LNCaP clone FGC (cell line): ENCODE results near the gene PPM1H.
"Not testable (repeated sequence)": the region's sequence is repeated elsewhere in the genome, so short reads cannot be mapped to it uniquely, and the experiment has no call there.

Experiments used
- DNase-seq: peaks from one replicate; pipeline ENCODE4 v3.0.0-alpha.2; 2011; ENCODE audit warnings: low read depth
- H3K4me3 ChIP-seq: 2 replicates; pipeline ENCODE4 v1.5.1; 2011; ENCODE audit warnings: mild to moderate bottlenecking, low read depth, low read length, control low read depth
- TF ChIP-seq, protein P1 (sequence below): IDR thresholded peaks from 2 replicates; pipeline ENCODE4 v1.5.1; 2012; ENCODE audit warnings: mild to moderate bottlenecking; ENCODE audit not compliant: control insufficient read depth, insufficient read depth; ENCODE audit errors: extremely low read depth

Gene PPM1H

DNA sequence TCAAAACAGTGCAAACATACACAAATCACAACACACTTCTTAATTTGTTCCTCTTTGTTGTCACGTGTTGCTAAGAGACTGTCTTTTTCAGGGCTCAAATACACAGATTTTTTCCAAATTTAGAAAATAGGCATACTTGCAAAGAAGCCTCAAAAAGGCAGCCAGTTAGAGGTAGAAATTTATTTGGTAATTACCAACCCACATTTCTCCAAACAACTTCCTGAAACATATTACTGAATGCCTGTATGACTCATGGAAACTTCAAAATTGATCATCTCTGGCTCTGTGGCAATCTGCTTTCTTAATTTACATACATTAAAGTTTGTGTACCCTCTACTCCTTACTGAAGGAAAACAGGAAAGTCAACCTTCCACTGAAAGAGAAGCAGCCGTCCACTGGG, 36.4 kb downstream of the PPM1H start:
- no peak for DNase-seq
- TF ChIP-seq, protein P1, sequence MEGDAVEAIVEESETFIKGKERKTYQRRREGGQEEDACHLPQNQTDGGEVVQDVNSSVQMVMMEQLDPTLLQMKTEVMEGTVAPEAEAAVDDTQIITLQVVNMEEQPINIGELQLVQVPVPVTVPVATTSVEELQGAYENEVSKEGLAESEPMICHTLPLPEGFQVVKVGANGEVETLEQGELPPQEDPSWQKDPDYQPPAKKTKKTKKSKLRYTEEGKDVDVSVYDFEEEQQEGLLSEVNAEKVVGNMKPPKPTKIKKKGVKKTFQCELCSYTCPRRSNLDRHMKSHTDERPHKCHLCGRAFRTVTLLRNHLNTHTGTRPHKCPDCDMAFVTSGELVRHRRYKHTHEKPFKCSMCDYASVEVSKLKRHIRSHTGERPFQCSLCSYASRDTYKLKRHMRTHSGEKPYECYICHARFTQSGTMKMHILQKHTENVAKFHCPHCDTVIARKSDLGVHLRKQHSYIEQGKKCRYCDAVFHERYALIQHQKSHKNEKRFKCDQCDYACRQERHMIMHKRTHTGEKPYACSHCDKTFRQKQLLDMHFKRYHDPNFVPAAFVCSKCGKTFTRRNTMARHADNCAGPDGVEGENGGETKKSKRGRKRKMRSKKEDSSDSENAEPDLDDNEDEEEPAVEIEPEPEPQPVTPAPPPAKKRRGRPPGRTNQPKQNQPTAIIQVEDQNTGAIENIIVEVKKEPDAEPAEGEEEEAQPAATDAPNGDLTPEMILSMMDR: no peak
- H3K4me3 ChIP-seq: no peak overlapping the region

- TF ChIP-seq, protein P1: no peak
- no peak overlapping the region for H3K4me3 ChIP-seq
- no peak for DNase-seq
Observed at GRCh38 chr12:62895351-62895877, 39.5 kb downstream of the PPM1H start.

- no peak overlapping the region for H3K4me3 ChIP-seq
- TF ChIP-seq, protein P1: no peak
- DNase-seq: no peak
Observed at GRCh38 chr12:62893276-62893675, 41.7 kb downstream of the PPM1H start.

GRCh38 chr12:62891805-62892549, 43.0 kb downstream of the PPM1H start:
- TF ChIP-seq, protein P1: no peak
- no peak for DNase-seq
- no peak overlapping the region for H3K4me3 ChIP-seq

DNA sequence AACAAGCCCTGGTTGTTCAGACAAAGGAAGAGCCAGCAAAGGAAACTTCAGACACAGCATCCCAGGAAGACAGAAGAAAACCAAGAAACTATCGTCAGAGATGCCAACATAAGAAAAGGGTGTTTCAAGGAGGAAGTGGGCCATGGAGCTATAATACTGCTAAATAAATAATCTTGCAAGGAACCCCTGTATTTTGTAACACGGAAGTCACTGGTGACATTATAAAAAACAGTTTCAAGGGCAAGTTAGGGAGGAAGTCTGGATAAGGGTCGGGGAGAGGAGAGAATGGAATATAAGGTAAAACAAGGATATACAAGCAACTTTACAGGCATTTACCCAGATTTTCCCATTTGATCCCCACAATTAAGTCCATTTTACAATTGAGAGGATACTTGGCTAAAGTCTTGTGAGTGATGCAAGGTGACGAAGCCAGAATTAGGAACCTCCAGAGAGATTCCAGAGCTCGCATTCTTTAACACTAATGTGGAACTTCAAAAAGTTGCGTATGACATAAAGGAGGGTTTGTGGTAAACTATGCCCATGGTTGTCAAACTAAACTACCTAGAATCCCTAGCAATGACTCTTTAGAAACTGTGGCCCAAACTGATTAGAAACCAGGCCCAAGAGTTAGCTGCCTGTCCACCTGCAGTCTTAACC, 46.4 kb downstream of the PPM1H start:
- DNase-seq: no peak
- TF ChIP-seq, protein P1: no peak
- H3K4me3 ChIP-seq: no peak overlapping the region

- no peak overlapping the region for H3K4me3 ChIP-seq
- TF ChIP-seq, protein P1: no peak
- no peak for DNase-seq
Observed at GRCh38 chr12:62886796-62887195, 48.2 kb downstream of the PPM1H start.

DNA sequence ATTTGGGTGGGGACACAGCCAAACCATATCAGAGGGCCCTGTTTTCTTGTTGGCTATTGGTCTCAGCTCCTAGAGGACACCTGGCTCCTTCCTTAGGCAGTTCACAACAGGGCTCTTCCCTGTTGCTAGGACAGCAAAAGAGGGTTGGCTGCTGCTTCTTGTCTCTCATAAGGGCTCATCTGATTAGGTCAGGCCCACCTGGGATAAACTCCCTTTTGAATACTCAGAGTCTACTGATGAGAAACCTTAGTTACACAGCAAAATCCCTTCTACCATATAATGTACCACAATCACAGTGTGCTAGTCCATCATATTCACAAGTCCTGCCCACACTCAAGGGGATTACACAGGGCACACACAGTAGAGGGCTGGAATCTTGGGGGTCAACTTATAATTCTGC, 49.7 kb downstream of the PPM1H start:
- TF ChIP-seq, protein P1: no peak
- no peak for DNase-seq
- H3K4me3 ChIP-seq: no peak overlapping the region

- H3K4me3 ChIP-seq: not testable (repeated sequence)
Observed at GRCh38 chr12:62884832-62885231, 50.1 kb downstream of the PPM1H start.

More at GRCh38 chr12:62884832-62885231, 50.1 kb downstream of the PPM1H start:
- not testable (repeated sequence) for DNase-seq
